Smooth muscle cell (in vitro differentiated cells): Measurements from ENCODE around the gene KIF2B. TPM values are rescaled to one million over a fixed set of nuclear protein-coding genes. Genes with fewer than 3 reads are reported as not detected.
"Not testable (repeated sequence)": the region's sequence is repeated elsewhere in the genome, so short reads cannot be mapped to it uniquely, and the experiment has no call there.

Experiments
- DNase-seq: peaks from one replicate; lab custom pipeline; 2025; ENCODE audit not compliant: unreplicated experiment; lab: John Stamatoyannopoulos, UW
- H2AFZ ChIP-seq: fragments of 200-600 bp; sonication (generic); 2 replicates; pipeline ENCODE4 v1.6.0; 2016; ENCODE audit warnings: antibody characterized with exemption, low read depth, mild to moderate bottlenecking
- H3F3A ChIP-seq: fragments of 200-600 bp; sonication (generic); 2 replicates; pipeline ENCODE4 v1.6.0; 2017; ENCODE audit warnings: antibody characterized with exemption, low read depth
- H3K27ac ChIP-seq: fragments of 200-600 bp; sonication (generic); 2 replicates; pipeline ENCODE4 v1.5.1; 2016; ENCODE audit warnings: low read depth, mild to moderate bottlenecking
- H3K27me3 ChIP-seq: fragments of 200-600 bp; sonication (generic); 2 replicates; pipeline ENCODE4 v1.6.1; 2016; ENCODE audit warnings: low read depth, mild to moderate bottlenecking
- H3K36me3 ChIP-seq: fragments of 200-600 bp; sonication (generic); 2 replicates; pipeline ENCODE4 v1.5.1; 2016; ENCODE audit warnings: low read depth
- H3K4me1 ChIP-seq: fragments of 200-600 bp; sonication (generic); 2 replicates; pipeline ENCODE4 v1.5.1; 2016; ENCODE audit warnings: low read depth
- H3K4me2 ChIP-seq: fragments of 200-600 bp; sonication (generic); 2 replicates; pipeline ENCODE4 v1.6.0; 2016; ENCODE audit warnings: mild to moderate bottlenecking
- H3K4me3 ChIP-seq: fragments of 200-600 bp; sonication (generic); 2 replicates; pipeline ENCODE4 v1.5.1; 2016; ENCODE audit warnings: mild to moderate bottlenecking
- H3K79me2 ChIP-seq: fragments of 200-600 bp; sonication (generic); 2 replicates; pipeline ENCODE4 v1.6.0; 2016; ENCODE audit warnings: low read depth, mild to moderate bottlenecking
- H3K9ac ChIP-seq: fragments of 200-600 bp; sonication (generic); 2 replicates; pipeline ENCODE4 v1.6.0; 2016; ENCODE audit warnings: low read depth
- H3K9me3 ChIP-seq: fragments of 200-600 bp; sonication (generic); replicated peaks from 2 replicates; pipeline ENCODE4 v1.5.1; 2016; ENCODE audit warnings: low read depth
- H4K20me1 ChIP-seq: fragments of 200-600 bp; sonication (generic); 2 replicates; pipeline ENCODE4 v1.6.0; 2016; ENCODE audit warnings: low read depth
- CTCF ChIP-seq: fragments of 200-600 bp; sonication (generic); IDR thresholded peaks from 2 replicates; pipeline ENCODE4 v1.5.1; 2017; ENCODE audit warnings: borderline replicate concordance, mild to moderate bottlenecking, antibody characterized with exemption; ENCODE audit not compliant: insufficient read depth, poor library complexity, severe bottlenecking
- WGBS: methylation state at CpG from one replicate; pipeline ENCODE4 v1.1.7; 2016; ENCODE audit warnings: low lambda C conversion rate; 5-methylcytosine and 5-hydroxymethylcytosine counted together
- polyA plus RNA-seq: library from polyadenylated mRNA; unstranded; fragments of >200 nt; fragmentation: Nextera tagmentation; extraction: Ambion mirVana; gene quantifications from 2 replicates; pipeline ENCODE4 v1.2.1, GENCODE V29; 2016
- total RNA-seq: library from RNA; depleted of rRNA; stranded (reverse); fragments of >200 nt; gene quantifications from 2 replicates; pipeline ENCODE4 v1.2.3, GENCODE V29; 2014

The KIF2B gene
- total and polyA plus RNA-seq, 2 experiments from 2014 or later: not detected

GRCh38 chr17:53818271-53818670 lies 4.5 kb upstream of the KIF2B start:
- Histone ChIP-seq H3K4me3 (no peak overlapping the region), H3F3A (no peaks in the 10 kb centered on the region), H3K27me3 (no peaks in the 10 kb centered on the region), H4K20me1 (no peaks in the 10 kb centered on the region), H3K9me3 (no peaks in the 10 kb centered on the region), H2AFZ (no peak overlapping the region), H3K4me2 (no peak overlapping the region), H3K27ac (no peak overlapping the region), H3K79me2 (no peaks in the 10 kb centered on the region), H3K9ac (no peak overlapping the region), H3K36me3 (no peaks in the 10 kb centered on the region), H3K4me1 (no peaks in the 10 kb centered on the region)
- no peak for DNase-seq
- 94% methylated on average over 1 of the region's 1 CpG for WGBS
- no peak for TF ChIP-seq CTCF

- 77% methylated on average over 2 of the region's 2 CpGs for WGBS
- DNase-seq: no peak
- H3K27ac ChIP-seq: no peak overlapping the region
- no peaks in the 10 kb centered on the region for H3K36me3 ChIP-seq
- no peaks in the 10 kb centered on the region for H3F3A ChIP-seq
- no peak overlapping the region for H3K4me3 ChIP-seq
- no peak overlapping the region for H3K9ac ChIP-seq
- no peaks in the 10 kb centered on the region for H3K9me3 ChIP-seq
- no peaks in the 10 kb centered on the region for H3K79me2 ChIP-seq
- H4K20me1 ChIP-seq: no peaks in the 10 kb centered on the region
- TF ChIP-seq CTCF: no peak
- no peak overlapping the region for H2AFZ ChIP-seq
- H3K4me2 ChIP-seq: no peak overlapping the region
- no peaks in the 10 kb centered on the region for H3K4me1 ChIP-seq
- H3K27me3 ChIP-seq: no peaks in the 10 kb centered on the region
Measured at GRCh38 chr17:53818929-53819328, 3.8 kb upstream of the KIF2B start.

GRCh38 chr17:53819956-53820355 lies 2.8 kb upstream of the KIF2B start:
- Histone ChIP-seq H3K27me3 (no peaks in the 10 kb centered on the region), H3K27ac (no peak overlapping the region), H3K79me2 (no peaks in the 10 kb centered on the region), H3K36me3 (no peaks in the 10 kb centered on the region), H3K4me1 (no peaks in the 10 kb centered on the region), H2AFZ (no peak overlapping the region), H3K9me3 (no peaks in the 10 kb centered on the region), H4K20me1 (no peaks in the 10 kb centered on the region), H3K4me2 (no peak overlapping the region), H3K9ac (no peak overlapping the region), H3K4me3 (no peak overlapping the region), H3F3A (no peaks in the 10 kb centered on the region)
- DNase-seq: no peak
- no peak for TF ChIP-seq CTCF
- WGBS: 88% methylated on average over 1 of the region's 1 CpG

DNA sequence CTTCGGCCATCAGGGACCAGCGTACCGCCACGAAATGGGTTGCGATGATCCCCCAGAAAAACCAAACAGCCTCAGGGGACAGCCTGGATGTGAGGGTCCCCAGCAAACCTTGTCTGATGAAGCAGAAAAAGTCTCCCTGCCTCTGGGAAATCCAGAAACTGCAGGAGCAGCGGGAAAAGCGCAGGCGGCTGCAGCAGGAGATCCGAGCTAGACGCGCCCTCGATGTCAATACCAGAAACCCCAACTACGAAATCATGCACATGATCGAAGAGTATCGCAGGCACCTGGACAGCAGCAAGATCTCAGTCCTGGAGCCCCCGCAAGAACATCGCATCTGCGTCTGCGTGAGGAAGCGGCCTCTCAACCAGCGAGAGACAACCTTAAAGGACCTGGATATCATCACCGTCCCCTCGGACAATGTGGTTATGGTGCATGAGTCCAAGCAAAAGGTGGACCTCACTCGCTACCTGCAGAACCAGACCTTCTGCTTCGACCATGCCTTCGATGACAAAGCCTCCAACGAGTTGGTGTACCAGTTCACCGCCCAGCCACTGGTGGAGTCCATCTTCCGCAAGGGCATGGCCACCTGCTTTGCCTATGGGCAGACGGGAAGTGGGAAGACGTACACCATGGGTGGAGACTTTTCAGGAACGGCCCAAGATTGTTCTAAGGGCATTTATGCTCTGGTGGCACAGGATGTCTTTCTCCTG lies 769 bp downstream of the KIF2B start:
- H3K36me3 ChIP-seq: no peaks in the 10 kb centered on the region
- H3K27ac ChIP-seq: no peak overlapping the region
- 94% methylated on average over 32 of the region's 32 CpGs for WGBS
- H3F3A ChIP-seq: no peaks in the 10 kb centered on the region
- H4K20me1 ChIP-seq: no peaks in the 10 kb centered on the region
- no peaks in the 10 kb centered on the region for H3K9me3 ChIP-seq
- H3K27me3 ChIP-seq: no peaks in the 10 kb centered on the region
- H2AFZ ChIP-seq: no peak overlapping the region
- H3K9ac ChIP-seq: no peak overlapping the region
- TF ChIP-seq CTCF: no peak
- no peak overlapping the region for H3K4me2 ChIP-seq
- no peaks in the 10 kb centered on the region for H3K79me2 ChIP-seq
- H3K4me3 ChIP-seq: no peak overlapping the region
- no peak for DNase-seq
- no peaks in the 10 kb centered on the region for H3K4me1 ChIP-seq

DNA sequence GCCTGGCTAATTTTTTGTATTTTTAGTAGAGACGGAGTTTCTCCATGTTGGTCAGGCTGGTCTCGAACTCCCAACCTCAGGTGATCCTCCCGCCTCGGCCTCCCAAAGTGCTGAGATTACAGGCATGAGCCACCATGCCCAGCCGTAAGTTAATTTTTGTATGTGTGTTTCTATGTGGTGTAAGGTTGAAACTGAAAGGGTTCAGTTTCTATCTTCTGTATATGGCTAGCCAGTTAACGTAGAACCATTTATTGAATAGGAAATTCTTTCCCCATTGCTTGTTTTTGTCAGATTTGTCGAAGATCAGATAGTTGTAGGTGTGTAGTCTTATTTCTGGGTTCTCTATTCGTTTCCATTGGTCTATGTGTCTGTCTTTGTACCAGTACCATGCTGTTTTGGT lies 12.0 kb downstream of the KIF2B start:
- H3K27ac ChIP-seq, H3F3A ChIP-seq, H3K79me2 ChIP-seq, DNase-seq, H3K9ac ChIP-seq, H3K36me3 ChIP-seq, H2AFZ ChIP-seq, H4K20me1 ChIP-seq, H3K4me2 ChIP-seq, H3K27me3 ChIP-seq, H3K9me3 ChIP-seq, H3K4me3 ChIP-seq, H3K4me1 ChIP-seq: not testable (repeated sequence)
- 80% methylated on average over 8 of the region's 8 CpGs for WGBS
